WI38 (cell line): ENCODE results near the gene METTL26.

Source experiments
- H3K4me3 ChIP-seq: 2 replicates; pipeline ENCODE4 v1.5.1; 2011; ENCODE audit warnings: low read depth, mild to moderate bottlenecking, control low read depth, low read length
- CTCF ChIP-seq: IDR thresholded peaks from 2 replicates; pipeline ENCODE4 v1.5.1; 2012; ENCODE audit warnings: low read depth, mild to moderate bottlenecking, control low read depth, low read length

Gene METTL26

GRCh38 chr16:646679-647172 lies 10.6 kb upstream of the METTL26 start:
- no peak overlapping the region for H3K4me3 ChIP-seq

GRCh38 chr16:645852-646678 lies 10.0 kb upstream of the METTL26 start:
- no peak overlapping the region for H3K4me3 ChIP-seq

More at GRCh38 chr16:646679-647172, 10.6 kb upstream of the METTL26 start:
- no peak for TF ChIP-seq CTCF

GRCh38 chr16:644556-644955 lies 8.5 kb upstream of the METTL26 start:
- no peak for TF ChIP-seq CTCF
- H3K4me3 ChIP-seq: no peak overlapping the region

More at GRCh38 chr16:645852-646678, 10.0 kb upstream of the METTL26 start:
- TF ChIP-seq CTCF: no peak

GRCh38 chr16:643050-643368 lies 6.9 kb upstream of the METTL26 start:
- H3K4me3 ChIP-seq: peak overlapping the region; percentile 75
- no peak for TF ChIP-seq CTCF

GRCh38 chr16:642189-643049 lies 6.3 kb upstream of the METTL26 start:
- H3K4me3 ChIP-seq: peak overlapping the region; percentile 75
- no peak for TF ChIP-seq CTCF

GRCh38 chr16:641326-642188 lies 5.5 kb upstream of the METTL26 start, which contains the start of gene MCRIP2:
TSS of gene MCRIP2 (plus strand) at chr16:641828. CDS start at chr16:641992, 164 bp downstream.
- H3K4me3 ChIP-seq: peak within 1 kb of the TSS; percentile 75
- TF ChIP-seq CTCF: no peak
